ENCODE results near the gene GPSM3.

GRCh38 chr6:32210191-32210601 is 17.8 kb upstream of the GPSM3 start:
- TF ChIP-seq CREB1 (IDR thresholded peaks at IDR 0.05; ENCODE audit: low read depth) (no peak), TAF1 (IDR thresholded peaks at IDR 0.05; ENCODE audit: low read depth) (no peak), MAX (IDR thresholded peaks at IDR 0.05) (no peak), RAD21 (IDR thresholded peaks at IDR 0.05; ENCODE audit: low read depth) (no peak), TEAD4 (IDR thresholded peaks at IDR 0.05) (no peak), TCF12 (IDR thresholded peaks at IDR 0.05; ENCODE audit: low read depth) (no peak), ZBTB7A (IDR thresholded peaks at IDR 0.05; ENCODE audit: low read depth) (no peak), REST (IDR thresholded peaks at IDR 0.05; ENCODE audit: low read depth) (no peak), USF1 (IDR thresholded peaks at IDR 0.05) (no peak), EGR1 (IDR thresholded peaks at IDR 0.05) (no peak), FOXM1 (IDR thresholded peaks at IDR 0.05; ENCODE audit: borderline replicate concordance, low read depth) (no peak), EP300 (IDR thresholded peaks at IDR 0.05; ENCODE audit: borderline replicate concordance) (no peak), CEBPB (IDR thresholded peaks at IDR 0.05) (no peak), YY1 (IDR thresholded peaks at IDR 0.05; ENCODE audit: low read depth) (no peak)

All from Ishikawa (cell line).